Activated CD4-positive, CD25-positive, alpha-beta regulatory T cell treated with anti-CD3 and anti-CD28 coated beads, Interleukin-2, amount 50 U/mL, for 72 hours (primary cell): ENCODE results near the gene ATCAY.

Experiments used
- DNase-seq: peaks from one replicate; pipeline ENCODE4 v3.0.0; 2021

Gene ATCAY

GRCh38 chr19:3880471-3881271, at the start of gene ATCAY:
Gene ATCAY (plus strand): TSS chr19:3880685. CDS start chr19:3885768, 5,083 bp downstream.
- no peak for DNase-seq

- no peak for DNase-seq
Observed at GRCh38 chr19:3831601-3832000, 48.9 kb upstream of the ATCAY start.

GRCh38 chr19:3832001-3832400, 48.5 kb upstream of the ATCAY start:
- DNase-seq = no peak

- DNase-seq = no peak
Observed at GRCh38 chr19:3833578-3834348, 46.7 kb upstream of the ATCAY start.

- DNase-seq = no peak
Observed at GRCh38 chr19:3834349-3835054, 46.0 kb upstream of the ATCAY start.

GRCh38 chr19:3835055-3835435, 45.4 kb upstream of the ATCAY start:
- DNase-seq = no peak

GRCh38 chr19:3836887-3837286, 43.6 kb upstream of the ATCAY start:
- DNase-seq = no peak

- DNase-seq = no peak
Observed at GRCh38 chr19:3837332-3837731, 43.2 kb upstream of the ATCAY start.

GRCh38 chr19:3837922-3838321, 42.6 kb upstream of the ATCAY start:
- no peak for DNase-seq

GRCh38 chr19:3838661-3839060, 41.8 kb upstream of the ATCAY start:
- DNase-seq = no peak

- DNase-seq = no peak
Observed at GRCh38 chr19:3839941-3840340, 40.5 kb upstream of the ATCAY start.

- no peak for DNase-seq
Observed at GRCh38 chr19:3840804-3841203, 39.7 kb upstream of the ATCAY start.

- DNase-seq = no peak
Observed at GRCh38 chr19:3842948-3843347, 37.5 kb upstream of the ATCAY start.

GRCh38 chr19:3844596-3844995, 35.9 kb upstream of the ATCAY start:
- no peak for DNase-seq

GRCh38 chr19:3849092-3849491, 31.4 kb upstream of the ATCAY start:
- no peak for DNase-seq

GRCh38 chr19:3849787-3850186, 30.7 kb upstream of the ATCAY start:
- DNase-seq = no peak

- no peak for DNase-seq
Observed at GRCh38 chr19:3850320-3850972, 30.0 kb upstream of the ATCAY start.

GRCh38 chr19:3851254-3852176, 29.0 kb upstream of the ATCAY start:
- DNase-seq = no peak

GRCh38 chr19:3852177-3852511, 28.3 kb upstream of the ATCAY start:
- no peak for DNase-seq

- DNase-seq = no peak
Observed at GRCh38 chr19:3852614-3853254, 27.8 kb upstream of the ATCAY start.

- DNase-seq = no peak
Observed at GRCh38 chr19:3855320-3855719, 25.2 kb upstream of the ATCAY start.
